ENCODE results near the gene ZNF709. TPM values are rescaled to one million over a fixed set of nuclear protein-coding genes. Genes with fewer than 3 reads are reported as not detected.
"Not testable (repeated sequence)": the region's sequence is repeated elsewhere in the genome, so short reads cannot be mapped to it uniquely, and the experiment has no call there.

Gene ZNF709
- total RNA-seq, 1 donor = 3.0 TPM

GRCh38 chr19:12450844-12451243 lies 33.8 kb downstream of the ZNF709 start:
- DNase-seq (ENCODE audit: low read depth) = no peak
- TF ChIP-seq CTCF (IDR thresholded peaks at IDR 0.05; ENCODE audit: insufficient read depth, low read depth, low read length) = no peak
- H3K4me3 ChIP-seq (ENCODE audit: low read depth, low read length) = no peak overlapping the region

- H3K4me3 ChIP-seq (ENCODE audit: low read depth, low read length) = no peak overlapping the region
- TF ChIP-seq CTCF (IDR thresholded peaks at IDR 0.05; ENCODE audit: insufficient read depth, low read depth, low read length) = no peak
- no peak for DNase-seq (ENCODE audit: low read depth)
Observed at GRCh38 chr19:12448808-12449207, 35.8 kb downstream of the ZNF709 start.

GRCh38 chr19:12440541-12441316 lies 43.9 kb downstream of the ZNF709 start, which contains the start of gene ZNF443:
ZNF443 (minus strand) TSS chr19:12441021; CDS start chr19:12440914, 107 bp downstream.
- DNase-seq (ENCODE audit: low read depth) = peak; percentile 97
- H3K4me3 ChIP-seq (ENCODE audit: low read depth, low read length) = peak within 1 kb of the TSS; percentile 81
- TF ChIP-seq CTCF (IDR thresholded peaks at IDR 0.05; ENCODE audit: insufficient read depth, low read depth, low read length) = no peak

GRCh38 chr19:12439686-12440540 lies 44.7 kb downstream of the ZNF709 start:
- peak; percentile 3 for DNase-seq (ENCODE audit: low read depth)

GRCh38 chr19:12430726-12431299 lies 53.8 kb downstream of the ZNF709 start:
- H3K4me3 ChIP-seq (ENCODE audit: low read depth, low read length); DNase-seq (ENCODE audit: low read depth): not testable (repeated sequence)

More at GRCh38 chr19:12439686-12440540, 44.7 kb downstream of the ZNF709 start:
- peak overlapping the region; percentile 81 for H3K4me3 ChIP-seq (ENCODE audit: low read depth, low read length)

- no peak overlapping the region for H3K4me3 ChIP-seq (ENCODE audit: low read depth, low read length)
- TF ChIP-seq CTCF (IDR thresholded peaks at IDR 0.05; ENCODE audit: insufficient read depth, low read depth, low read length) = no peak
- no peak for DNase-seq (ENCODE audit: low read depth)
Observed at GRCh38 chr19:12425888-12426274, 58.7 kb downstream of the ZNF709 start.

- no peak overlapping the region for H3K4me3 ChIP-seq (ENCODE audit: low read depth, low read length)
- TF ChIP-seq CTCF (IDR thresholded peaks at IDR 0.05; ENCODE audit: insufficient read depth, low read depth, low read length) = no peak
- no peak for DNase-seq (ENCODE audit: low read depth)
Observed at GRCh38 chr19:12425236-12425887, 59.3 kb downstream of the ZNF709 start.

GRCh38 chr19:12417273-12417672 lies 67.3 kb downstream of the ZNF709 start:
- DNase-seq (ENCODE audit: low read depth) = not testable (repeated sequence)

More at GRCh38 chr19:12417273-12417672, 67.3 kb downstream of the ZNF709 start:
- H3K4me3 ChIP-seq (ENCODE audit: low read depth, low read length) = not testable (repeated sequence)

Measured in fibroblast of villous mesenchyme (primary cell).